ENCODE results near the gene KCNMB2.

The KCNMB2 gene

DNA sequence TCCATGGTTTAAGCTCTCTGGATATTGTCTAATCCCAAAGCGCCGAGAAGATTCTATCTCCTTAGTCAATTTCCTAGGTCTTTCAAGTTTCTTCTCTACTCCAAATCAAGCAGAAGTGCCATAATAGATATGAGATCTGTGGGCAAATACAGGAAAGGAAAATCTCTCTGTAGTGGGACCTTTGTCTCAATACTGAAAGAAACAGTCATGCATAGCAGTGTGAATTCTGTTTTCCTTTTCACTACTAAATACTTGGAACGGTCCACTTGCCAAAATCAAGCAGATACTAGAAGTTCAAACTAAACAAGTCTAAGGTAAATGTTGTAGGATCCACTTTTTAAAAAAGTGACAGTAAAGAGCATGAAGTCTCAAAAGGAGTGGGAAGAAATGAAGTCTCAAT is 298.8 kb downstream of the KCNMB2 start:
- Histone ChIP-seq H3K36me3 (no peaks in the 10 kb centered on the region), H3K27ac (no peak overlapping the region), H3K27me3 (no peaks in the 10 kb centered on the region), H3K9me3 (no peaks in the 10 kb centered on the region), H3K4me3 (ENCODE audit: low read depth in 1 of 2, low read length in 1 of 2) (no peak overlapping the region), H3K4me1 (ENCODE audit: control insufficient read depth in 1 of 2, insufficient read depth in 1 of 2, low read depth in 1 of 2, low read length in 1 of 2) (no peaks in the 10 kb centered on the region)
- TF ChIP-seq, protein P1, sequence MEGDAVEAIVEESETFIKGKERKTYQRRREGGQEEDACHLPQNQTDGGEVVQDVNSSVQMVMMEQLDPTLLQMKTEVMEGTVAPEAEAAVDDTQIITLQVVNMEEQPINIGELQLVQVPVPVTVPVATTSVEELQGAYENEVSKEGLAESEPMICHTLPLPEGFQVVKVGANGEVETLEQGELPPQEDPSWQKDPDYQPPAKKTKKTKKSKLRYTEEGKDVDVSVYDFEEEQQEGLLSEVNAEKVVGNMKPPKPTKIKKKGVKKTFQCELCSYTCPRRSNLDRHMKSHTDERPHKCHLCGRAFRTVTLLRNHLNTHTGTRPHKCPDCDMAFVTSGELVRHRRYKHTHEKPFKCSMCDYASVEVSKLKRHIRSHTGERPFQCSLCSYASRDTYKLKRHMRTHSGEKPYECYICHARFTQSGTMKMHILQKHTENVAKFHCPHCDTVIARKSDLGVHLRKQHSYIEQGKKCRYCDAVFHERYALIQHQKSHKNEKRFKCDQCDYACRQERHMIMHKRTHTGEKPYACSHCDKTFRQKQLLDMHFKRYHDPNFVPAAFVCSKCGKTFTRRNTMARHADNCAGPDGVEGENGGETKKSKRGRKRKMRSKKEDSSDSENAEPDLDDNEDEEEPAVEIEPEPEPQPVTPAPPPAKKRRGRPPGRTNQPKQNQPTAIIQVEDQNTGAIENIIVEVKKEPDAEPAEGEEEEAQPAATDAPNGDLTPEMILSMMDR (IDR thresholded peaks at IDR 0.05): no peak

DNA sequence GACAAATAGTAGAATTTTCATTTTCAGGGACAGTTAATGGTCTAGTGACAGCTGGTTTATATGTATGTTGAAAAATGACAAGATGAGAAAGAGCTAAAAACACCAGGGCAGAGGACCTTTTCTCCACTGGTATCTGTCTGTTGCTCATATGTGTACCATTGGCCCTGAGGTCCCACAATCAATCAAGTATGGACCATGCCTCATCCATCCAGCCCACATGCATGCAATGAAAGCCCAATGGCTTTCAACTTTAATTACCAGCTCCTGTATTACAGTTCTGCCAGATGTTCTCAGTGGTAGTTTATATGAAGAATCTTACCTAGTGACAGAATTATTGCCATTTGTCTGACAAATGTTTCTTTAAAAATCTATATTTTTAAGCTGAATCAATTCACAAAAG is 301.3 kb downstream of the KCNMB2 start:
- TF ChIP-seq, protein P1 (IDR thresholded peaks at IDR 0.05): no peak
- H3K27ac ChIP-seq: no peak overlapping the region
- no peaks in the 10 kb centered on the region for H3K27me3 ChIP-seq
- H3K4me3 ChIP-seq (ENCODE audit: low read depth in 1 of 2, low read length in 1 of 2): no peak overlapping the region
- no peaks in the 10 kb centered on the region for H3K9me3 ChIP-seq
- H3K4me1 ChIP-seq (ENCODE audit: control insufficient read depth in 1 of 2, insufficient read depth in 1 of 2, low read depth in 1 of 2, low read length in 1 of 2): no peaks in the 10 kb centered on the region
- H3K36me3 ChIP-seq: no peaks in the 10 kb centered on the region

DNA sequence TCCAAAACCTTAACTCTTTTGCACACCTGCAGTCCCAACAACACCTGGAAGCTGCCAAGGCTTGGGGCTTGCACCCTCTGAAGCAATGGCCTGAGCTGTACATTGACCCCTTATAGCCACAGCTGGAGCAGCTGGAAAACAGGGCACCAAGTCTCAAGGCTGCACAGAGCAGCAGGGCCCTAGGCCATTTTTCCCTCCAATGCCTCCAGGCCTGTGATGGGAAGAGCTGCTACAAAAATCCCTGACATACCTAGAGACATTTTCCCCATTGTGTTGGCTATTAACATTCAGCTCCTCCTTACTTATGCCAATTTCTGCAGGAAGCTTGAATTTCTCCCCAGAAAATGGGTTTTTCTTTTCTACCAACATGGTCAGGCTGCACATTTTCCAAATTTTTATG is 304.4 kb downstream of the KCNMB2 start:
- no peaks in the 10 kb centered on the region for H3K36me3 ChIP-seq

DNA sequence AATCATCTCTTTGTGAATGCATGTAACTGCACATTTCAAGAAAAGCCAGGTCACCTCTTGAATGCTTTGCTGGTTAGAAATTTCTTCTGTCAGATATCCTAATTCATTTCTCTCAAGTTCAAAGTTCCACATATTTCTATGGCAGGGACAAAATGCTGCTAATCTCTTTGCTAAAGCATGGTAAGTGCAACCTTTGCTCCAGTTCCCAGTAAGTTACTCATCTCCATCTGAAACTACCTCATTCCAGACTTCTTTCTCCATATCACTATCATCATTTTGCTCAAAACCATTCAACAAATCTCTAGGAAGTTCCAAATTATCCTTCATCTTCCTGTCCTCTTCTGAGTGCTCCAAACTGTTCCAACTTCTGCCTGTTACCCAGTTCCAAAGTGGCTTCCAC is 304.8 kb downstream of the KCNMB2 start:
- Histone ChIP-seq H3K9me3 (no peaks in the 10 kb centered on the region), H3K4me1 (ENCODE audit: control insufficient read depth in 1 of 2, insufficient read depth in 1 of 2, low read depth in 1 of 2, low read length in 1 of 2) (no peaks in the 10 kb centered on the region), H3K4me3 (ENCODE audit: low read depth in 1 of 2, low read length in 1 of 2) (no peak overlapping the region), H3K36me3 (no peaks in the 10 kb centered on the region), H3K27ac (no peak overlapping the region), H3K27me3 (no peaks in the 10 kb centered on the region)
- TF ChIP-seq, protein P1 (IDR thresholded peaks at IDR 0.05): no peak

More for the DNA sequence above, 304.4 kb downstream of the KCNMB2 start:
- no peaks in the 10 kb centered on the region for H3K4me1 ChIP-seq (ENCODE audit: control insufficient read depth in 1 of 2, insufficient read depth in 1 of 2, low read depth in 1 of 2, low read length in 1 of 2)
- H3K27ac ChIP-seq: no peak overlapping the region
- no peak overlapping the region for H3K4me3 ChIP-seq (ENCODE audit: low read depth in 1 of 2, low read length in 1 of 2)
- no peaks in the 10 kb centered on the region for H3K9me3 ChIP-seq
- H3K27me3 ChIP-seq: no peaks in the 10 kb centered on the region
- TF ChIP-seq, protein P1 (IDR thresholded peaks at IDR 0.05): no peak

DNA sequence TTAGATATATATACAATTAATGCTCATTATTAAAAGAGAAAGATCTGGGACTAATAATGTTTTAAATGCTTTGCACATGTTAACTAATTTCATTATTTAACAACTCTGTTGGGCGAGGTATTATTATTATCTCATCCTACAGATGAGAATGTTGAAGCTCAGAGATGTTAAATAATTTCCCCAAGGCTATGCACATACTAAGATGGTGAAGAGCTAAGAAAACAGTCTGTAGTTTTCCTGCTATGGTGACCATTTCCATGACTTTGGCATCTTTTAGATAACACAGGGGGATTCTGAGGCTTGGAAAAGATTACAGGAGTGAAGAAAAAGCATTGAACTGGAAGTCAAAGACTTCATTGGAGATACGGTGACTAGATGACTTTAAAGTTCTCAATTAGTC is 308.7 kb downstream of the KCNMB2 start:
- TF ChIP-seq, protein P1 (IDR thresholded peaks at IDR 0.05): no peak
- H3K27ac ChIP-seq: no peak overlapping the region
- H3K4me3 ChIP-seq (ENCODE audit: low read depth in 1 of 2, low read length in 1 of 2): no peak overlapping the region
- H3K9me3 ChIP-seq: no peaks in the 10 kb centered on the region
- no peaks in the 10 kb centered on the region for H3K36me3 ChIP-seq
- no peaks in the 10 kb centered on the region for H3K4me1 ChIP-seq (ENCODE audit: control insufficient read depth in 1 of 2, insufficient read depth in 1 of 2, low read depth in 1 of 2, low read length in 1 of 2)
- no peaks in the 10 kb centered on the region for H3K27me3 ChIP-seq
